ENCODE results near the gene EPYC.

EPYC gene

GRCh38 chr12:91009319-91009950 is 4.7 kb upstream of the EPYC start:
- TF ChIP-seq CTCF (IDR thresholded peaks at IDR 0.05; ENCODE audit: insufficient read depth, missing control alignments) = no peak
- DNase-seq (ENCODE audit: insufficient read length, low spot score) (no peak), FAIRE-seq (no peak)

- FAIRE-seq = no peak
- no peak for TF ChIP-seq CTCF (IDR thresholded peaks at IDR 0.05; ENCODE audit: insufficient read depth, missing control alignments)
- no peak for DNase-seq (ENCODE audit: insufficient read length, low spot score)
Measured at GRCh38 chr12:91007531-91008290, 2.9 kb upstream of the EPYC start.

GRCh38 chr12:91003737-91004136 is 1.0 kb downstream of the EPYC start:
- no peak for TF ChIP-seq CTCF (IDR thresholded peaks at IDR 0.05; ENCODE audit: insufficient read depth, missing control alignments)
- FAIRE-seq (no peak), DNase-seq (ENCODE audit: insufficient read length, low spot score) (no peak)

GRCh38 chr12:91001306-91001705 is 3.5 kb downstream of the EPYC start:
- no peak for TF ChIP-seq CTCF (IDR thresholded peaks at IDR 0.05; ENCODE audit: insufficient read depth, missing control alignments)
- FAIRE-seq = no peak
- no peak for DNase-seq (ENCODE audit: insufficient read length, low spot score)

GRCh38 chr12:90999966-91000365 is 4.8 kb downstream of the EPYC start:
- DNase-seq (ENCODE audit: insufficient read length, low spot score) (no peak), FAIRE-seq (no peak)
- no peak for TF ChIP-seq CTCF (IDR thresholded peaks at IDR 0.05; ENCODE audit: insufficient read depth, missing control alignments)

GRCh38 chr12:90999527-90999926 is 5.2 kb downstream of the EPYC start:
- DNase-seq (ENCODE audit: insufficient read length, low spot score) = no peak
- TF ChIP-seq CTCF (IDR thresholded peaks at IDR 0.05; ENCODE audit: insufficient read depth, missing control alignments) = no peak
- no peak for FAIRE-seq

- no peak for TF ChIP-seq CTCF (IDR thresholded peaks at IDR 0.05; ENCODE audit: insufficient read depth, missing control alignments)
- FAIRE-seq (peak; percentile 68), DNase-seq (ENCODE audit: insufficient read length, low spot score) (no peak)
Measured at GRCh38 chr12:90995010-90995409, 9.8 kb downstream of the EPYC start.

Measured in D721Med (cell line).